ENCODE results near the gene SYMPK. TPM values are rescaled to one million over a fixed set of nuclear protein-coding genes. Genes with fewer than 3 reads are reported as not detected.

Gene SYMPK
- total RNA-seq, 1 donor from 2014 or later: 73.1 TPM

DNA sequence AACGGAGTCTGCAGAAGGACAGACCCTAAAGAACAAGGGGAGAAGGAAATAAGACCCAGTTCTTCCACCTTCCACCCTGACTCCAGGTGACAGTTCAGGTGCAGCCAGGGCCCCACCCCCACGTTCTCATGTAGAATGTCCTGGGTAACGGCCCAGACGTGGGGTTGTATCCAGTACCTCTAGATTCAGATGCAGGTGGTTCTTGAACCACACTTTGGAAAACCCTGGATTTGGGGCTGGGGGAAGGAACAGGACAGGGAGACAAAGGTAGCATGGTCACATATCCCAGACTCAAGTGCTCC, 82.8 kb downstream of the SYMPK start:
- H3K27ac ChIP-seq: no peak overlapping the region
- no peaks in the 10 kb centered on the region for H3K9me3 ChIP-seq
- no peak for TF ChIP-seq CTCF (IDR thresholded peaks at IDR 0.05)
- DNase-seq (no peak), ATAC-seq (no peak)
- peaks cover 34% of the 10 kb centered on the region for H3K4me1 ChIP-seq
- intact Hi-C loops (cut with DNase I): no loop called here
- H3K36me3 ChIP-seq: peaks cover 22% of the 10 kb centered on the region
- peak overlapping the region; percentile 55 for H3K4me3 ChIP-seq
- peaks cover 25% of the 10 kb centered on the region for H3K27me3 ChIP-seq (ENCODE audit: low read depth)

DNA sequence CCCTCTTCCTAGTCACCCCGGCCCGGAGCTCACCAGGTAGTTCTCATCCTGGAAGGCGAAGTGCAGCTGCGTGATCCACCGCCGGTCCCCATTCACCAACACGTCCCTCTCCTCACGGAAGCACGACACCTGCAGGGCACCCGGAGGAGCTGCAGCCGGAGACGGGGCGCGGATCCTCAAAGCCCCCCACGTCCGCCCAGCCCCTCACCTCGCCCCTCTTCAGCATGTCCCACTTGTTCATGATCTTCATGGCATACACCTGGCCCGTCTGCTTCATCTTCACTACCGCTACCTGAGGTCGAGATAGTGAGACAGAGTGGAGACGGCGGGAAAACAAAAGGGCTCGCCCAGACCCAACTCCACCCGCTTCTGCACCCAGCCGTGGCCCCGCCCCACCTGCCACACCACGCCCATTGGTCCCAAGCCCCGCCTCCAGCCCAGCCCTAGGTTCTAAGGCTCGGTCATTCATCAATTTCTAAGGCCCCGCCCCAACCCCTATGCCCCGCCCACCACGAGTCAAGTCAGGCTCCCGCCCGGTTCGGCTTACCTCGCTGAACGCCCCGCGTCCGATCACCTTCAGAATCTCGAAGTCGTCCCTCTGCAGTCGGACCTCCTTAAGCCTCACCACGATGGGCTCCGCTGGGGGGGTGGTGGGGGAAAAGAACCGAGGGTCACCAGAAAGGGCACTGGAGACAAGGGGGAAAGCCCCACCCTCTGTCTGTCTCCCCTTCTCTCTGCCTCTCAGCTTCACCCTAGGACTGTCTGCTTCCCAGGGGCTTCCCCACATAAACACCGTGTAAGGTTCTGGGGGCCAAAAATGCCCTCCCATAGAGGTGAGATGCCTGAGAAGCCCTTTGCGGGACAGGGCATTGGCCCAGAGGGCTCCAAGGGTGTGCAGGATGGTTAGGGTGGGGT, 83.5 kb downstream of the SYMPK start:
- peaks cover 26% of the 10 kb centered on the region for H3K36me3 ChIP-seq
- peaks cover 18% of the 10 kb centered on the region for H3K27me3 ChIP-seq (ENCODE audit: low read depth)
- H3K4me1 ChIP-seq: peaks cover 34% of the 10 kb centered on the region
- TF ChIP-seq CTCF (IDR thresholded peaks at IDR 0.05): peak; percentile 61
- peak; percentile 91 to 92 for ATAC-seq
- H3K9me3 ChIP-seq: no peaks in the 10 kb centered on the region
- H3K4me3 ChIP-seq: peak overlapping the region; percentile 34
- DNase-seq: peak; percentile 90
- no peak overlapping the region for H3K27ac ChIP-seq
- intact Hi-C loops (cut with DNase I): no loop called here

DNA sequence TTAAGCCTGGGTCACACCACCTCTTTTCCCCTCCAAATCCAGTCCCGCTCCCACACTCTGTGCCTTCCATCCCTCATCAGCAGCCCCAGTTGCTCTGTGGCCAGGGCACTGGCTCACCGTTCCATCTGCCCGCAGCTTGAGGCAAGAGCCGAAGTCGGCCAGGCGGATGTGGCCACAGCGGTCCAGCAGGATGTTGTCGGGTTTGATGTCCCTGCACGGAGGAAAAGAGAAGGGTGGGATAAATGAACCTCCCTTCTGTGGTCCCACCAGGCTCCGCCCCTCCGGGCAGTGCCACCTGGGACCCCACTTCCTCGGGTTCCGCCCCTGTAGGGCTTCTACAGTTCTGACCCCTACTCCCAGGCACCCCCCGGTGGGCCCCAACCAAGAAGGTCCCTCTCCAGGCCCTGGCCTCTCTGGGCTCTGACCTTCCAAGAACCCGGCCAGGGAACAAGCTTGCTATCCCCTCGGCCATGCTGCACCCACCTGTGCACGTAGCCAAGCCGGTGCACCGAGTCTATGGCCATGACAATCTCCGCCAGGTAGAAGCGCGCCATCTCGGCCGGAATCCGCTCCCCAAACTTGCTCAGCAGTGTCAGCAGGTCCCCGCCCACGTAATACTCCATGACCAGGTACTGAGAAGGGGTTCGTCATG, 84.8 kb downstream of the SYMPK start:
- Histone ChIP-seq H3K4me3 (no peak overlapping the region), H3K9me3 (no peaks in the 10 kb centered on the region), H3K4me1 (peaks cover 34% of the 10 kb centered on the region), H3K36me3 (peaks cover 32% of the 10 kb centered on the region), H3K27ac (no peak overlapping the region), H3K27me3 (ENCODE audit: low read depth) (peaks cover 18% of the 10 kb centered on the region)
- TF ChIP-seq CTCF (IDR thresholded peaks at IDR 0.05): no peak
- intact Hi-C loops (cut with DNase I): no loop called here
- ATAC-seq (no peak), DNase-seq (no peak)

DNA sequence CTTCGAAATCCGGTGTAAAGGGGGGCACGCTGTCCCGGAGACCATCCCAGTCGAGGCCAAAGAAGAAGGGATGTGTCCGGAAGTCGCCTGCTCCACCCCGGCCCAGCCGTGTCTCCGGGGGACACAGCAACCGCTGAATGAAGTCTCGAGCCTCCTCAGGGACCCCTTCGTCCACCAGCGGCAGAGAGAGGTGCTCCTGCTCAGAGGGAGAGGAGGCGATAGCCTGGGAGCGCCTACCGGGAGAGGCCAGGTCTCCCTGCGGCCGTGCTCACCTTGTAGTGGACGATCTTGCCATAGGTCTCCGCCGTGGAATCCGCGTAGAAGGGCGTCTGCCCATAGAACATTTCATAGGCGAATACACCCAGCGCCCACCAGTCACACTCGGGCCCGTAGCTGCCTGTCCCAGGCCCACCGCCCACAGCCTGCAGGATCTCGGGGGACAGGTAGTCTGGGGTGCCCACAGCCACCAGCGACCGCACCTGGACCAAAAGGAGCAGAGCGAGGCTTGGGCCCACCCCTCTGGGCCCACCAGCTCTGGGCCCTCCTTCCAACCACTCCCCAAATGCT, 85.5 kb downstream of the SYMPK start:
- ATAC-seq (no peak), DNase-seq (no peak)
- no peak overlapping the region for H3K27ac ChIP-seq
- peaks cover 21% of the 10 kb centered on the region for H3K27me3 ChIP-seq (ENCODE audit: low read depth)
- no peak for TF ChIP-seq CTCF (IDR thresholded peaks at IDR 0.05)
- intact Hi-C loops (cut with DNase I): no loop called here
- no peaks in the 10 kb centered on the region for H3K9me3 ChIP-seq
- H3K4me1 ChIP-seq: peaks cover 34% of the 10 kb centered on the region
- H3K4me3 ChIP-seq: no peak overlapping the region
- peaks cover 32% of the 10 kb centered on the region for H3K36me3 ChIP-seq

GRCh38 chr19:45774765-45775164, 88.2 kb downstream of the SYMPK start:
- TF ChIP-seq CTCF (IDR thresholded peaks at IDR 0.05): no peak
- DNase-seq (no peak), ATAC-seq (no peak)
- Histone ChIP-seq H3K27me3 (ENCODE audit: low read depth) (peaks cover 30% of the 10 kb centered on the region), H3K9me3 (no peaks in the 10 kb centered on the region), H3K4me1 (peaks cover 20% of the 10 kb centered on the region), H3K4me3 (no peak overlapping the region), H3K27ac (no peak overlapping the region), H3K36me3 (peaks cover 37% of the 10 kb centered on the region)
- intact Hi-C loops (cut with DNase I): no loop called here

Measured in lower lobe of right lung (tissue), 2 donors.